CD14-positive monocyte (primary cell): Measurements from ENCODE around the gene COL11A1. TPM values are rescaled to one million over a fixed set of nuclear protein-coding genes. Genes with fewer than 3 reads are reported as not detected.

ENCODE experiments used
- DNase-seq, 3 donors: peaks; one replicate each; pipeline ENCODE4 v3.0.0-alpha.2; 2011 to 2022
- H2AFZ ChIP-seq: 2 replicates; pipeline ENCODE4 v1.6.0; 2012; ENCODE audit warnings: mild to moderate bottlenecking, low read depth, low read length, inconsistent platforms; ENCODE audit not compliant: insufficient read depth, poor library complexity, severe bottlenecking
- H3K27ac ChIP-seq, 2 donors: 1 replicate in 1 of 2; 2 replicates in 1 of 2; pipeline ENCODE4 v1.5.1; 2012 to 2013; ENCODE audit warnings: low read length in 2 of 2, control low read depth in 1 of 2, inconsistent platforms in 1 of 2, low read depth in 1 of 2, mild to moderate bottlenecking in 1 of 2
- H3K27me3 ChIP-seq, 2 donors: one replicate each; pipeline versions ENCODE4 v1.6.0 to v1.6.1; 2011 to 2013; ENCODE audit warnings: low read length in 2 of 2; ENCODE audit not compliant: control insufficient read depth in 2 of 2, insufficient read depth in 2 of 2
- H3K36me3 ChIP-seq, 2 donors: replicated peaks in 1 of 2; 1 replicate in 1 of 2; 2 replicates in 1 of 2; pipeline versions ENCODE4 v1.5.1 to v1.6.1; 2012 to 2013; ENCODE audit warnings: low read length in 2 of 2, control low read depth in 1 of 2, inconsistent platforms in 1 of 2, mild to moderate bottlenecking in 1 of 2; ENCODE audit not compliant: insufficient read depth in 2 of 2, control insufficient read depth in 1 of 2
- H3K4me1 ChIP-seq, 2 donors: 1 replicate in 1 of 2; 2 replicates in 1 of 2; pipeline versions ENCODE4 v1.5.1 to v1.6.1; 2012 to 2013; ENCODE audit warnings: low read length in 2 of 2, control low read depth in 1 of 2, inconsistent platforms in 1 of 2, mild to moderate bottlenecking in 1 of 2, moderate library complexity in 1 of 2; ENCODE audit not compliant: insufficient read depth in 2 of 2, control insufficient read depth in 1 of 2
- H3K4me2 ChIP-seq: replicated peaks from 2 replicates; pipeline ENCODE3; 2012; ENCODE audit warnings: low read length, moderate library complexity, mild to moderate bottlenecking; ENCODE audit not compliant: poor library complexity, severe bottlenecking; ENCODE audit errors: extremely low read depth
- H3K4me3 ChIP-seq, 3 experiments: fragments of 200-600 bp in 1 of 3; sonication (generic) in 1 of 3; replicated peaks in 1 of 3; 1 replicate in 2 of 3; 2 replicates in 1 of 3; pipeline ENCODE4 v1.5.1; 2011 to 2013; ENCODE audit warnings: low read length in 3 of 3, mild to moderate bottlenecking in 3 of 3, control low read depth in 2 of 3, low read depth in 2 of 3, inconsistent platforms in 1 of 3, moderate library complexity in 1 of 3
- H3K79me2 ChIP-seq: 2 replicates; pipeline ENCODE4 v1.6.0; 2012; ENCODE audit warnings: mild to moderate bottlenecking, control low read depth, inconsistent platforms, low read length, moderate library complexity; ENCODE audit not compliant: insufficient read depth
- H3K9ac ChIP-seq: 2 replicates; pipeline ENCODE4 v1.6.0; 2017; ENCODE audit warnings: low read length, mild to moderate bottlenecking; ENCODE audit not compliant: insufficient read depth, poor library complexity, severe bottlenecking
- H3K9me3 ChIP-seq, 2 donors: replicated peaks in 1 of 2; 1 replicate in 1 of 2; 2 replicates in 1 of 2; pipeline versions ENCODE4 v1.5.1 to v1.6.1; 2012 to 2013; ENCODE audit warnings: low read length in 2 of 2, control low read depth in 1 of 2; ENCODE audit not compliant: control insufficient read depth in 1 of 2, insufficient read depth in 1 of 2
- H4K20me1 ChIP-seq: 2 replicates; pipeline ENCODE4 v1.6.0; 2012; ENCODE audit warnings: mild to moderate bottlenecking, low read length, control low read depth, moderate library complexity; ENCODE audit not compliant: insufficient read depth
- H3K27ac Mint-ChIP-seq, 7 donors: one replicate each; pipeline ENCODE4 v1.8.0; 2020; ENCODE audit warnings: mild to moderate bottlenecking in 7 of 7, mixed read lengths in 7 of 7, moderate library complexity in 6 of 7, inconsistent platforms in 2 of 7
- H3K27me3 Mint-ChIP-seq, 3 donors: one replicate each; pipeline ENCODE4 v1.8.0; 2021 to 2022; ENCODE audit warnings: low read depth in 3 of 3, mild to moderate bottlenecking in 3 of 3, mixed read lengths in 3 of 3, moderate library complexity in 3 of 3, inconsistent platforms in 1 of 3
- H3K36me3 Mint-ChIP-seq, 2 donors: one replicate each; pipeline ENCODE4 v1.8.0; 2020; ENCODE audit warnings: mixed read lengths in 2 of 2, inconsistent platforms in 1 of 2, mild to moderate bottlenecking in 1 of 2
- H3K4me1 Mint-ChIP-seq: one replicate; pipeline ENCODE4 v1.8.0; 2020; ENCODE audit warnings: mild to moderate bottlenecking, mixed read lengths
- H3K4me3 Mint-ChIP-seq, 2 donors: one replicate each; pipeline ENCODE4 v1.8.0; 2020; ENCODE audit warnings: mild to moderate bottlenecking in 2 of 2, mixed read lengths in 2 of 2, moderate library complexity in 1 of 2
- H3K9me3 Mint-ChIP-seq, 7 donors: one replicate each; pipeline ENCODE4 v1.8.0; 2020 to 2022; ENCODE audit warnings: mixed read lengths in 7 of 7, mild to moderate bottlenecking in 6 of 7, moderate library complexity in 6 of 7, inconsistent platforms in 2 of 7
- WGBS: methylation state at CpG from one replicate; pipeline ENCODE4 v1.1.5; 2013; ENCODE audit warnings: missing lambda C conversion rate; ENCODE audit not compliant: insufficient coverage; 5-methylcytosine and 5-hydroxymethylcytosine counted together
- intact Hi-C, 2 donors: fragments of 100-400 bp; cut with micrococcal nuclease; formaldehyde crosslinking; loops; one replicate each; pipeline versions ENCODE4 v1.15.0 to v1.15.1; 2023
- polyA minus RNA-seq: library from RNA; depleted of rRNA, polyadenylated mRNA; stranded (reverse); fragments of >200 nt; gene quantifications from 2 replicates; pipeline ENCODE4 v1.2.3, GENCODE V29; 2012
- polyA plus RNA-seq, 3 donors: library from polyadenylated mRNA; depleted of rRNA in 1 of 3; unstranded in 2 of 3; stranded (reverse) in 1 of 3; fragments of 300-500 nt in 2 of 3; fragments of >200 nt in 1 of 3; fragmentation: Illumina TruSeq in 2 of 3; gene quantifications; 1 replicate in 2 of 3; 2 replicates in 1 of 3; pipeline ENCODE4 v1.2.3, GENCODE V29; 2012 to 2021
- total RNA-seq, 12 experiments: library from RNA in 1 of 12; stranded (reverse) in 1 of 12; fragments of 120-200 nt in 1 of 12; gene quantifications; one replicate each; pipeline ENCODE4 v1.2.4 and lab custom pipeline; 2013 to 2026; ENCODE audit warnings: mixed read lengths in 6 of 12, inconsistent platforms in 1 of 12
- TF ChIP-seq, protein P1 (sequence below): fragments of 200-600 bp; IDR thresholded peaks from one replicate; pipeline ENCODE4 v1.8.0; 2022; ENCODE audit warnings: antibody characterized with exemption, mild to moderate bottlenecking

The COL11A1 gene
- total RNA-seq (2013): 0.23 TPM
- polyA plus RNA-seq (not detected), polyA minus RNA-seq (not detected in 2 replicates), total RNA-seq (lab: John Stamatoyannopoulos, UW) (0 to 6.2 (median 0.18) reads per million in 11 experiments)

DNA sequence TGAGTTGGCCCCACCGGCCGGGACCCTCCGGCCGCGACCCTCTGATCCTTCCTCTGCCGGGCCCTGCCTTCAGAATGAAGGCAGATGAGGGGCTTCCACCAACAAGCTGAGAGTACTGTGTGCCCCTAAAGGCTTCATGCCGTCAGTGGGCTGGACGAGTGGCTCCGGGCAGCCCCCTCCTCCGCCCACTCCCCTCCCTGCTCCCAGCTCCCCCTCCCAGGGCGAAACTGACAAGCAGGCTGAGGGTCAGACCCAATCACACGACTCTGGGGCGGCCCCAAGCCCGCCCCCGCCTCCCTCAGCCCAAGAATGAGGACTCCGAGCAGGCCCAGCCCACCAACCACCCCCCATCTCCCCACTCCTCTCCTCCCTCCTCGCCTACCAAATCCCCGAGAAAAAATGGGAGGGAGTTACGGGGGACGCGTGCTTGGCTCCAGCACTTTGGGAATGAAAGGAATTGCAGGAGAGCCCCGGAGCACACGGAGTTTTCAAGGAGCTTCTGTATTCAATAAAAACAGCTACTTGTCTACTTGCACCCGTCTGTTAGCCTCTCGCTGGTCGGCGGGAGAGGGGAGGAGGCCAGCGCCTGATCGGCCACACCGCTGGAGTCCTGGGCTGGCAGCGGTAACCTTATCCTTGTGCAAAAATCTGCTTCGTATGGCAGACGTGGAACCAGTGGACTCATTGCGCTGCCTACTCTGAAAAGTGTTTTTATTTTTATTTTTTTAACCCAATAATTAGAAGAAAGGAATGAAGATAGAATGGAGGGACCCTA is at the start of gene COL11A1:
COL11A1 (minus strand) TSS at position 147 of the 775 bp plus-strand sequence. CDS start 344 bp downstream, outside the sequence.
- no peak within 1 kb of the TSS for H3K27ac ChIP-seq
- H3K4me3 ChIP-seq: no peak within 1 kb of the TSS
- no peaks in the 10 kb centered on the region for H4K20me1 ChIP-seq
- DNase-seq: no peak
- TF ChIP-seq, protein P1, sequence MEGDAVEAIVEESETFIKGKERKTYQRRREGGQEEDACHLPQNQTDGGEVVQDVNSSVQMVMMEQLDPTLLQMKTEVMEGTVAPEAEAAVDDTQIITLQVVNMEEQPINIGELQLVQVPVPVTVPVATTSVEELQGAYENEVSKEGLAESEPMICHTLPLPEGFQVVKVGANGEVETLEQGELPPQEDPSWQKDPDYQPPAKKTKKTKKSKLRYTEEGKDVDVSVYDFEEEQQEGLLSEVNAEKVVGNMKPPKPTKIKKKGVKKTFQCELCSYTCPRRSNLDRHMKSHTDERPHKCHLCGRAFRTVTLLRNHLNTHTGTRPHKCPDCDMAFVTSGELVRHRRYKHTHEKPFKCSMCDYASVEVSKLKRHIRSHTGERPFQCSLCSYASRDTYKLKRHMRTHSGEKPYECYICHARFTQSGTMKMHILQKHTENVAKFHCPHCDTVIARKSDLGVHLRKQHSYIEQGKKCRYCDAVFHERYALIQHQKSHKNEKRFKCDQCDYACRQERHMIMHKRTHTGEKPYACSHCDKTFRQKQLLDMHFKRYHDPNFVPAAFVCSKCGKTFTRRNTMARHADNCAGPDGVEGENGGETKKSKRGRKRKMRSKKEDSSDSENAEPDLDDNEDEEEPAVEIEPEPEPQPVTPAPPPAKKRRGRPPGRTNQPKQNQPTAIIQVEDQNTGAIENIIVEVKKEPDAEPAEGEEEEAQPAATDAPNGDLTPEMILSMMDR: no peak
- H3K9me3 ChIP-seq: peaks cover 0 to 5% of the 10 kb centered on the region in 2 donors
- no peaks in the 10 kb centered on the region for H3K79me2 ChIP-seq
- H3K36me3 Mint-ChIP-seq: no peaks in the 10 kb centered on the region
- H3K9me3 Mint-ChIP-seq: peaks cover 0 to 3% (median 0%) of the 10 kb centered on the region in 7 donors
- H3K4me3 Mint-ChIP-seq: peak within 1 kb of the TSS in 1 of 2 donors; percentile 35
- H3K36me3 ChIP-seq: no peaks in the 10 kb centered on the region
- no peak within 1 kb of the TSS for H3K4me2 ChIP-seq
- H3K27me3 ChIP-seq: peaks cover 28 to 37% of the 10 kb centered on the region in 2 donors
- WGBS: 17% methylated on average over 18 of the region's 34 CpGs
- H3K4me1 ChIP-seq: no peaks in the 10 kb centered on the region
- peaks cover 6% of the 10 kb centered on the region for H3K4me1 Mint-ChIP-seq
- H3K9ac ChIP-seq: no peak within 1 kb of the TSS
- intact Hi-C loops: loop anchor here in 1 of 2 donors (10.0 kb wide), 1 partner anchor 406 kb away; no protein-coding TSS in a partner anchor
- peaks cover 22 to 40% (median 34%) of the 10 kb centered on the region in 3 donors for H3K27me3 Mint-ChIP-seq
- no peak within 1 kb of the TSS for H2AFZ ChIP-seq
- peak within 1 kb of the TSS in 1 of 7 donors; percentile 31 for H3K27ac Mint-ChIP-seq

- WGBS: no CpG with 5 or more reads among the region's 4 CpGs
Measured at GRCh38 chr1:103156966-103157365, 48.6 kb upstream of the COL11A1 start.

More at GRCh38 chr1:103156966-103157365, 48.6 kb upstream of the COL11A1 start:
- Histone ChIP-seq H3K27ac (no peak overlapping the region), H3K4me3 (no peak overlapping the region), H3K27me3 (no peaks in the 10 kb centered on the region), H3K79me2 (no peaks in the 10 kb centered on the region), H2AFZ (no peak overlapping the region), H3K4me1 (no peaks in the 10 kb centered on the region), H3K36me3 (no peaks in the 10 kb centered on the region), H3K9me3 (peaks cover 0 to 3% of the 10 kb centered on the region in 2 donors), H3K9ac (no peak overlapping the region), H3K4me2 (no peak overlapping the region), H4K20me1 (no peaks in the 10 kb centered on the region)
- H3K27me3 Mint-ChIP-seq: peaks cover 0 to 3% (median 0%) of the 10 kb centered on the region in 3 donors
- H3K9me3 Mint-ChIP-seq: peaks cover 0 to 6% (median 0%) of the 10 kb centered on the region in 7 donors
- DNase-seq: no peak
- H3K4me3 Mint-ChIP-seq: no peak overlapping the region
- H3K27ac Mint-ChIP-seq: no peak overlapping the region
- H3K4me1 Mint-ChIP-seq: no peaks in the 10 kb centered on the region
- TF ChIP-seq, protein P1: no peak
- intact Hi-C loops: no loop called here
- H3K36me3 Mint-ChIP-seq: no peaks in the 10 kb centered on the region
